Measurements from ENCODE around the gene STUM. TPM values are rescaled to one million over a fixed set of nuclear protein-coding genes. Genes with fewer than 3 reads are reported as not detected.

The STUM gene
- total and polyA plus RNA-seq, 2 donors from 2014 or later, result 1.6 to 1.9 TPM

GRCh38 chr1:226568975-226569741 is 20.6 kb downstream of the STUM start:
- Histone ChIP-seq H3K9ac (ENCODE audit: low read length in 3 of 3) (no peak overlapping the region), H3K4me1 (ENCODE audit: control insufficient read depth in 2 of 3, insufficient read depth in 2 of 3, low read depth in 1 of 3, low read length in 3 of 3) (no peaks in the 10 kb centered on the region), H3K9me3 (ENCODE audit: control insufficient read depth in 2 of 3, insufficient read depth in 1 of 3, low read length in 3 of 3) (no peaks in the 10 kb centered on the region), H3K27me3 (ENCODE audit: control insufficient read depth, insufficient read depth, low read length) (no peaks in the 10 kb centered on the region), H3K36me3 (ENCODE audit: control insufficient read depth in 2 of 3, insufficient read depth in 3 of 3, low read length in 3 of 3) (no peaks in the 10 kb centered on the region), H3K27ac (ENCODE audit: low read depth in 2 of 2, low read length in 2 of 2) (no peak overlapping the region), H3K4me3 (ENCODE audit: low read length in 3 of 3) (no peak overlapping the region)
- no peak for FAIRE-seq
- intact Hi-C loops (cut with DNase I), result no loop called here
- no peak for DNase-seq
- no peak for TF ChIP-seq CTCF (IDR thresholded peaks at IDR 0.05; ENCODE audit: borderline replicate concordance, extremely low read depth, insufficient read depth)

- no peak overlapping the region for H3K4me3 ChIP-seq (ENCODE audit: low read length in 3 of 3)
- no peaks in the 10 kb centered on the region for H3K9me3 ChIP-seq (ENCODE audit: control insufficient read depth in 2 of 3, insufficient read depth in 1 of 3, low read length in 3 of 3)
- DNase-seq, result peak in 1 of 5 donors; percentile 40
- no peaks in the 10 kb centered on the region for H3K27me3 ChIP-seq (ENCODE audit: control insufficient read depth, insufficient read depth, low read length)
- H3K9ac ChIP-seq (ENCODE audit: low read length in 3 of 3), result no peak overlapping the region
- no peak for TF ChIP-seq CTCF (IDR thresholded peaks at IDR 0.05; ENCODE audit: borderline replicate concordance, extremely low read depth, insufficient read depth)
- intact Hi-C loops (cut with DNase I), result no loop called here
- no peaks in the 10 kb centered on the region for H3K4me1 ChIP-seq (ENCODE audit: control insufficient read depth in 2 of 3, insufficient read depth in 2 of 3, low read depth in 1 of 3, low read length in 3 of 3)
- no peak overlapping the region for H3K27ac ChIP-seq (ENCODE audit: low read depth in 2 of 2, low read length in 2 of 2)
- H3K36me3 ChIP-seq (ENCODE audit: control insufficient read depth in 2 of 3, insufficient read depth in 3 of 3, low read length in 3 of 3), result no peaks in the 10 kb centered on the region
- FAIRE-seq, result no peak
Observed at GRCh38 chr1:226569879-226570547, 21.4 kb downstream of the STUM start.

- Histone ChIP-seq H3K4me3 (ENCODE audit: low read length in 3 of 3) (no peak overlapping the region), H3K27me3 (ENCODE audit: control insufficient read depth, insufficient read depth, low read length) (no peaks in the 10 kb centered on the region), H3K4me1 (ENCODE audit: control insufficient read depth in 2 of 3, insufficient read depth in 2 of 3, low read depth in 1 of 3, low read length in 3 of 3) (no peaks in the 10 kb centered on the region), H3K27ac (ENCODE audit: low read depth in 2 of 2, low read length in 2 of 2) (no peak overlapping the region), H3K9me3 (ENCODE audit: control insufficient read depth in 2 of 3, insufficient read depth in 1 of 3, low read length in 3 of 3) (no peaks in the 10 kb centered on the region), H3K36me3 (ENCODE audit: control insufficient read depth in 2 of 3, insufficient read depth in 3 of 3, low read length in 3 of 3) (no peaks in the 10 kb centered on the region), H3K9ac (ENCODE audit: low read length in 3 of 3) (no peak overlapping the region)
- DNase-seq (no peak), FAIRE-seq (no peak)
- intact Hi-C loops (cut with DNase I), result no loop called here
- no peak for TF ChIP-seq CTCF (IDR thresholded peaks at IDR 0.05; ENCODE audit: borderline replicate concordance, extremely low read depth, insufficient read depth)
Observed at GRCh38 chr1:226571893-226572292, 23.3 kb downstream of the STUM start.
